HG02623 (cell line): ENCODE results near the gene TINCR.
"Not testable (repeated sequence)": the region's sequence is repeated elsewhere in the genome, so short reads cannot be mapped to it uniquely, and the experiment has no call there.

Source experiments
- ATAC-seq: cut with Tn5 transposase; IDR thresholded peaks from one replicate; pipeline ENCODE4 v1.9.1; 2021; ENCODE audit warnings: moderate library complexity; ENCODE audit not compliant: unreplicated experiment

Gene TINCR

DNA sequence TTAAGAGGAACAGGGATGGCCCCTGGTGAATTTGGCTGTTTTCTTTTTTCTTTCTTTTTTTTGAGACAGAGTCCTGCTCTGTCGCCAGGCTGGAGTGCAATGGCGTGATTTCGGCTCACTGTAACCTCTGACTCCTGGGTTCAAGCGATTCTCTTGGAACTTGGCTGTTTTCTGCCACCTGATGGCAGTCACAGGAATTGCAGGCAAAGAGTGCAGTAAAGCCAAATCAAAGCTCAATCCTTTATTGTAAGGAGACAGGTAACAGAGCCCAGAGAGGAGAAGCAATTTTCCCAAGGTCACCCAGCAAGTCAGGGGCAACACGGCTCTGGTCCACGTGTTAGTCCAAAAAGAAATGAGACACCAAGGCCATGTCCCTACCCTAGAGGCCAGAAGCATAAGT, 6.2 kb downstream of the TINCR start:
- ATAC-seq, result no peak

DNA sequence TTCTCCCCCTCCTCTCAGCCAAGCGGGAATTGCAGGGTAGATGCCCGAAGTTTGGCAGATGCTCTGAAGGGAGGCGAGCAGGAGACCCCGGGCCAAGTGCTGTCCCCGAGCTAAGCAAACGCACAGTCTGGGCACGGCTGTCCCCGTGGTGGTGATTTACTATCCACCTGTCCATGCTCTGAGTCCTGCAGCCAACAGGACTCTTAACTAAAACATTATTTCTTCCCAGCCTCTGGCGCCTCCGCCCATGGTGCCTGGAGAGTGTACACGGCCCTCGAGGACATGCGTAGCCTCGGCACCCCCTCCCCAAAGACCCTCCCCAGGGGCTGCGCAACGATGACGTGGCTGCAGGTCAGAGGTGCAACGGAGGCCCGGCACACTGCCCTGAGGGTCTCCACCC, 7.6 kb downstream of the TINCR start:
- no peak for ATAC-seq

DNA sequence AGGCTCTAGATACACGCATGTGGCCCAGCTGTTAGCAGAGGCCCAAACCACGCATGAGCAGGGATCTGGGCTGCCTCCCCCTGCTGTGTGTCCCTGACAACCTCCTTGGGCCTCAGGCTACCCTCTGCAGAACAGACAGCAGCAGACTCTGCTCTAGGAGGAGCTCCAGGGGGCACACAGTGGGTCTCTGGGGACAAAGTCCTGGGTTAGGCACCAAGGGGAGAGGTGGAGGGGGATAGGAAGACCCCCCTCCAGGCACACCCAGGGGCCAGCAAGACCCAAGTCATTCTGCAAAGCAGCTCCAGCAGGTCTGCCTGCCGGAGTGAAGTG, 8.0 kb downstream of the TINCR start:
- ATAC-seq, result no peak

DNA sequence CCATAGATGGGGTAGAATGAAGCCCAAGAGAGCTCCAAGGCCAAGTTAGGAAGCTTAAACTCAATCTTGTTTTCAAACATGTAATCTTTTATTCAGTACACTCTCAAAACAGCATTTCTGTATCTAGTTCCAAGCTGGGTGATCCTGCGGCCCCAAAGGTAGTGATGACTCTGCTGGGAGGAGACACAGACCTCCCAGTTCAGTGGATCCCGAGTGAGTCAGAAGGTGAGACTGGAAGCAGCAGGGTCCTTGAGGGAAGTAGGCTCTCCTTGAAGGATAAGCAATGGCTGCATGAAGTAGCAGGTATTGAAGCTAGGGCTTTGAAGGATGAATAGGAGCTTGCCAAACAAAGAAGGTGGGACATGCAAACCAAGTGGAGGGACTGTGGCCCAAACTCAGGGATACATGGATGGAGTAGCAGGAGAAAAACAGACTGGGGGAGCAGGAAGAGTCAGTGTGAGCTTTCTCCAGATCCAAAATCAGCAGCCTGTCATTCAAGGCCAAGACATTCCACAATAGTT, 9.6 kb downstream of the TINCR start:
- no peak for ATAC-seq

DNA sequence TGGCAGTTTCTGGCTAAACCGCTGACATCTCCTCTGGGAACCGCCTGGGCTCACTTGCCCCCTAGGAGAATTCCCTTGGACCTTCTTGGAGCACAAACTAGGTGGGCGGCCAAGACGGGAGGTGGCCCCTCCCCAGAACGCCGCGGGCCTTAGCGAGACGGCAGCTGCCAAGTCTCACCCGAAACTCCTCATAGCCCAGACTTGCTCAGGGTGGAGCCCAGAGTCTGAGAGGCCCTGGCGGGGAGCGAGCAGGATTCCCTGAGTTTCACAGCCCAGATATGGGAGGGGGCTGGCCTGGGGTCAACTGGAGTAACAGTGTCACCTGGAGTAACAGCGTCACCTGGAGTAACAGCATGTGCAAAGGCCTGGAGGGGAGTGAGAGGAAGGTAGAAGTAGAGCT, 10.1 kb downstream of the TINCR start:
- no peak for ATAC-seq

DNA sequence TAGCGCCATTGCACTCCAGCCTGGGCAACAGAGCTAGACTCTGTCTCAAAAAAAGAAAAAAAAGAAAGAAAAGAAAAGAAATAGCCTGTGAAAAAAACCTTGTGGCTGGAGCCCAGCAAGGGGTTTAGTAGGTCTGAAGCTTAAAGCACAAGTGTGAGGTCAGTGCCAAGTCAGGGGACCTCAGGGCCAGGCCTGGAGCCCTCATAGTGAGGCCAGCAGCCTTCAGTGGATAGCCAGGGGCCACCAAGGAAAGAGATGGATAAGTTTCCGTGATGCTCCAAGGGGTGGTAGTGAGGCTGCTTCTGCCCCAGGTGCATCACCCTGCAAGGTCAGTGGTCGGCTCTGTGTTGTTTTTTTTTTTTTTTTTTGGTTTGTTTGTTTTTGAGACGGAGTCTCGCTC, 12.9 kb downstream of the TINCR start:
- ATAC-seq, result no peak

DNA sequence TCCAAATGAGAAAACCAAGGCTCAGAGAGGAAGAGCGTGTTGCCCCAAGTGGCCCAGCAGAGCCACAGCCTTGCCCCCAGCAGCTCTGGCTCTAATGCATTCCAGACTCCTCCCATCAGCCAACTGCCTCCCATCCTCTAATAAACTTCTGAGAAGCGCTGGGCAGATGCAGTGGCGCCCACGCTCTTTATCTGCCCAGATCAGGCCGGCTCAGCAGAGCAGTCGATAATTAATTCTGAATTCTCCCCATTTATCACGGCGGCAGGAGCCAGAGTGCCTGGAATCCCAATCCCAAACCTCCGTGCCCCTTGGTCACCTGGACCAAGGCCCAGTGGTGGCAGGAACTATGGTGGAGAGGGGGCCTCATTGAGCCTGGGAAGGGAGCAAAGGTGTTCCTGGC, 13.9 kb downstream of the TINCR start:
- no peak for ATAC-seq

DNA sequence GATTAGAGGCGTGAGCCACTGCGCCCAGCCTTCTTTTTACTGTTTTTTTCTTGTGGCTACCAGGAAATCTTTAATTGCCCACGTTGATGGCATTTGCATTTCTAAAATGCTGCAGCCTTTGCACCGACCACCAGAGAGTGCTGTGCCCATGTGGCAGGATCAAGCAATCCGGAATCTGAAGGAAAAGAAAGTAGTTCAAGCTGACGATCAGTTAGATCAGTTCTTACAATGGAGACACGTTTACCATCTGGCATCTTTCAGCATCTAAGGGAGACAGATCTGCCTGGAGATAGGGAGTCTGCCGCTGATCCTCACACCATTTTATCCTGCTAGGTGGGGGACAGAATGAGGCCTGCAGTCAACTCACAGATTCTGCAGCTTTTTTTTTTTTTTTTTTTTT, 19.9 kb downstream of the TINCR start:
- ATAC-seq, result no peak

DNA sequence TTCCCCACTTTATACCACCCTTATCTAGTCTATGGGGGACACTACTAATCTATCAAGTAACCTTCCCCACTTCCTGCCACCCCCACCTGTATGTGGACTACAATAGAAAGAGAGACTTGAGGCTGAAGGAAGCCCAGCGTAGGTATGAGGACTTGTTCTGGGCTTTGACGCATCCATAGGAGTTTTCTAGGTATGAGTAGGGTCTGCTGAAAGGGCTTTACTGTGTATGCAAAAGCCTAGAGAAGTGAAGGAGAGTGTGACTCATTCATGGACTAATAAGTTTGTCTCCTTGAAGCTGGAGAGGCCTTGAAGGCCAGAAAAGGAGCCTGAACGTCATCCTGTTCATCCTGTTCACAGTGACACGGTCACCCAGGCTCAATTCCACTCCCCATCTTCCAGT, 21.8 kb downstream of the TINCR start:
- no peak for ATAC-seq

DNA sequence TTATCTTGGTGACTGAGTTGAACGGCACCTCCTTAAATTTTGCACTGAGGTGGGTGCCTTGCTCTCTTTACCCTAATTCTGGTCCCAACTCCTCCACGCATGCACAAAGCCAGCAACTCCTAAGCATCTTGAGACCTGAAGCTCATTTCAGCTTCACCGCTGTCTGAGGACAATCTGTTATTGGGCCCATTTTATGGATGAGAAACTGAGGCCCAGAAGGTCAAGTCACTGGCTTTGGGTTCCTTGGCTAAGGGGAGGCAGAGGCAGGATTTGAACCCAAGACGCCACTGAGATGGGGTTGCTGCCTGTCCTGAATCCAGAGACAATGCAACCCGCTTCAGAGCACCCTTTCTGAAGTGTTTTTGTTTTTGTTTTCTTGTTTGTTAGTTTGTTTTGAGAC, 22.7 kb downstream of the TINCR start:
- ATAC-seq, result no peak

DNA sequence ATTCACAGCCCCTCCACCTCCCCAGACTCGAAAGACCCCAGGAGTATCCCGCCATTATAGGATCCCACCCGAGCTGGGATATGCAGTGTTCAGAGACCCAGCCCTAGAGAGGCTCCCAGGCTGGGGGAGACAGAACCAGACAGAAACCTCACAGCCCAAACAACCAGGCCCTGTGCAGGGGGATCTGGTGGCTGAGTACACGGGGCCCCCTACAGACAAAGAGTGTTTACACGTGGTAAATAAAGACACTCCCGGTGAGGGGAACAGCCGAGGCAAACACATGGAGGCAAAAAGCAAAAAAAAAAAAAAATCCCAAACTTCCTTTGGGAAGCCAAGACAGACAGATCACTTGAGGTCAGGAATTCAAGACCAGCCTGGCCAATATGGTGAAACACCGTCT, 25.1 kb downstream of the TINCR start:
- ATAC-seq, result no peak

DNA sequence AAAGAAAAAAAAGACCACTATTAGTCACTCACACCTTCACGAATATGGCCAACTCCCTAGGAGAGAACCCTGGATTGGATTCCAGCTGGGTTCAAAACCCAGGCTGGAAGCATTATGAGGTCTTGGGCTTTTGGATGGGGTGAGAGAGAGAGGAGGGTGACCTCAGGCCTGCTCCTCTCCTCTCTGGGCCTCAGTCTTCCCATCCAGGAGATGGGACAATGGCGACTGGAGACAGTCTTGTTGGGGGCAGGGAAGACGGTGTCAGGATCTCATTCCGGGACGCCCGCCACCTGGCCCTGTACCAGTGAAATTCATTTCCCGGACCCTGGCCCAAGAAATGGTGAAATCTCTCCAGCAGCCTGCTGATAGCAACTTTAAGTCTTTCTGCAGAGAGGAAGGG, 26.3 kb downstream of the TINCR start:
- no peak for ATAC-seq

DNA sequence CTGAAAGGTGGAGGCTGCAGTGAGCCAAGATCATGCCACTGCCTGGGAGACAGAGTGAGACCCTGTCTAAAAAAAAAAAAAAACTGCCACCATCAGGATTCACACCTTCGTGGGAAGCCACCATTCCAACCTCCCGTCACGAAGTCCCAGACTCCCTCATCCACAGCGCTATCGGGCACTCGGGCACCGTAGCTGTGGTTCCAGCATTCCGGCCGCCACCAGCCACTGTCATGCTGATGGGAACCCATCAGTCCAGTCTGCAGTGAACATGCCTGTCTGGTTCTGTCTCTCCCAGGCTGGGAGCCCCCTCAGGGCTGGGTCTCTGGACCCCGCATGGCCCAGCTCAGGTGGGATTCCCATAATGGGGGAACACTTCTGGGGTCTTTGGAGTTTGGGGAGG, 27.5 kb downstream of the TINCR start:
- no peak for ATAC-seq

DNA sequence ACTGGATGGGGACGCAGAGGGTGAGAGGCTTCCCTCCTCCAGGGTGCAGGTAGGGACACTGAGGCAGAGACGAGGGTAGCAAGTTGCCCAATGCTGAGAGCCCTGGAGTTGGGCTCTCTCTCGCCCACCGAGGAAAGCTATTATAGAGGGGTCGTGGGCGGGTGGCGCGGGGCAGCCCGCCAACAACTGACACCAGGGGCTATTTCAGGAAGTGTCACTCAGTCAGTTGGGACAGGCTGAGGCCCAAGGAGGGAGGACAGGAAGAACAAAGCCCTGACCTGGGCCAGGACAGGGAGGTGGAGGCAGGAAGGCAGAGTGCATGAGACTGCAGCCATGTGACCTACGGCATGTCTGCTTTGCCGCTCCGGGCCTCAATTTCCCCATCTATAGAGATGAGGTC, 29.9 kb downstream of the TINCR start:
- ATAC-seq, result no peak

DNA sequence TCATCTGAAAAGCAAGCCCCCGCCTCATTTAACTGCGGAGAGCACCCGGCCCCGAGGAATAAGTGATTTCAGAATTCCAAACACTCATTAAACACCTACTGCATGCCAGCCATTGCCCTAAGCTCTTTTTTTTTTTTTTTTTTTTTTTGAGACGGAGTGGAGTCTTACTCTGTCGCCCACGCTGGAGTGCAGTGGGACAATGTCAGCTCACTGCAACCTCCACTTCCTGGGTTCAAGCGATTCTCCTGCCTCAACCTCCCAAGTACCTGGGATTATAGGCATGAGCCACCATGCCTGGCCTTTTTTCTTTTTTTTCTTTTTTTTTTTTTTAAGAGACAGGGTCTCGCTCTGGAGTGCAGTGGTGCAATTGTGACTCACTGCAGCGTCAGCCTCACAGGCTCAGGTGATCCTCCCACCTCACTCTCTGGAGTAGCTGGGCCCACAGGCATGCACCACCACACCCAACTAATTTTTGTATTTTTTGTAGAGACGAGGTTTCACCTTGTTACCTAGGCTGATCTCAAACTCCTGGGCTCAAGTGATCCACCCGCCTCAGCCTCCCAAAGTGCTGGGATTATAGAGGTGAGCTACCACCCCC, 30.7 kb downstream of the TINCR start:
- ATAC-seq, result not testable (repeated sequence)

DNA sequence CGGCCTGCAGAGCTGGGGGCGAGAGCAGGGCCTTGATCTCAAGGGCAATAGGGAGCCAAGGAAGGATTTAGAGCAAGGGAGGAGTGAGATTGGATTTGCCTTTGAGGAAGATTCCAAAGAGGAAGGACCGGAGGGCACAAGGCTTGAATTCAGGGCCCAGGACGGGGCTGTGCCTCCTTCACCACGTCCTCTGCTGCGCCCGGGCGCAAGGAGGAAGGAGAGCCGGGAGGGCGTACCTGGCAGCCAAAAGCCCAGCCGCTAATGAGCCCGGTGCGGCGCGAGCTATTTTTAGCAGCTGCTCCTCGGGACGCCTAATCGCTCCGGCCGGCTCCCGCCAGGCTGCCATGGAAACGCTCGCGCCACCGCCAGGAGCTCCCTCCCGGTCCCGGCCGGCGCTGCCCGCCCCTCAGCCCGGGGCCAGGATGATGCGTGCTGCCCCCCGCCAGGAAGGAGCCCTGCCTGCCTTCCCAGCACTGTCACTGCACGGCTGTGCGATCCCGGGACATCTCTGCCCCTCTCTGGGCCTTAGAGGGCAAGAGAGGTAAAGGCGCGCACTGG, 31.3 kb downstream of the TINCR start:
- no peak for ATAC-seq

DNA sequence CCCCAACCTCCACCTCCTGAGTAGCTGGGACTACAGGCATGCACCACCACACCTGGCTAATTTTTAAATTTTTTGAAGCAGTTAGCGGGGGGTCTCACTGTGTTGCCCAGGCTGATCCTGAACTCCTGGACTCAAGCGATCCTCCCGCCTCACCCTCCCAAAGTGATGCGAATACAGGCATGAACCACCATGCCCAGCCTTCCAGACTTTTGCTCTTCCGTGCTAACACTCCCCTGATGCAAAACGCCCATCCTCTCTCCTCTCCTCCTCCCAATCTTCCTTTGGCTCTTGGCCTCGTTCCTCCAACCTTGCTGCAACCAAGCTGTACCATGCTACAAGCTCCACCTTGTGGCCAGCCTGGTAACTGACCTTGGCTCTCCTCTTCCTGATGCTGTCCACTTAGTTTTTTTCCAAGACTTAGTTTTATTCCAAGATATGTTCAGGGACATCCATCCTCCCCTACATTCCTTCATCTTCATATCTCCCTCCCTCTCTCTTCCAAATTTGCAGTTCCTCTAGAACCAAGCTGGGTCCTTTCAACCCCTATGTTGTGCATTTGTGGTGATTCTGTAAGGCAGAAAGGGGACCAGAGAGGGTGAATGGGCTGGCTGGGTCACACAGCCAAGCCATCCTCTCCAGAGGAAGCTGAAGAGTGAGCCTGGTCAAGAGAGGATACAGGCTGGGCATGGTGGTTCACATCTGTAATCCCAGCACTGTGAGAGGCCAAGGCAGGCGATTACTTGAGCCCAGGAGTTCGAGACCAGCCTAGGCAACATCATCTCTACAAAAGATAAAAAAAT, 32.8 kb downstream of the TINCR start:
- no peak for ATAC-seq

DNA sequence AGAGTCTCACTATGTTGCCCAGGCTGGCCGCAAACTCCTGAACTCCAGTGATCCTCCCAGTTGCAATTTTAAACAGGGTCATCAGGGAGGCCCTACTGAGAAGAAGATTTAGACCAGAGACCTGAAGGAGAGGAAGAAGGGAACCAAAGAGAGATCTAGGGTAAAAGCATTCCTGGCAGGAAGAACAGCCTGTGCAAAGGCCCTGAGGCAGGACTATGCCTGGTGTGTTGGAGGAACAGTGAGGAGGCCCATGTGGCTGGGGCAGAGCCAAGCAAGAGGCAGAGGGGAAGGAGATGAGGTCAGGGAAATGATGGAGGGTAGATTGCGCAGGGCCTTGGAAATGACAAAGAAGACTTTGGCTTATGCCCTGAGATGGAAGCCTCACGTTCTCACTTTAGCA, 34.5 kb downstream of the TINCR start:
- no peak for ATAC-seq

DNA sequence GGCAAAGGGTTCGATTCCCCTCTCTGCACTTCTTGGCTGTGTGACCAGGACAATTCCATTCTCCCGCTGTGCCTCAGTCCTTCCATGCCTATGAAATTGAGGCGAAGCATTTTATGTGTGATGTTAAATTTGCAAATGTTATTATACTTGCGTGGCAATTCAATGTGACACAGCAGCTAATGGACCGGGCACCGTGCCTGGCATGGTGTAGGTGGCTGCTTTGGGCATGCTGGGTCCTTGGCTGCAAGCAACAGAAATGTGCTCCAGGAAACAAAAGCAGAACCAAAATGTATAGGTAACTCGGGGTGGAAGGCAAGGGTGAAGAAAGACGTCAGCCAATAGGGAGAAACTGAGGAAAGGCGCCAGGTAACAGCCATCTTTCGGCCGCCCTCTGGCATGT, 37.1 kb downstream of the TINCR start:
- ATAC-seq, result no peak

DNA sequence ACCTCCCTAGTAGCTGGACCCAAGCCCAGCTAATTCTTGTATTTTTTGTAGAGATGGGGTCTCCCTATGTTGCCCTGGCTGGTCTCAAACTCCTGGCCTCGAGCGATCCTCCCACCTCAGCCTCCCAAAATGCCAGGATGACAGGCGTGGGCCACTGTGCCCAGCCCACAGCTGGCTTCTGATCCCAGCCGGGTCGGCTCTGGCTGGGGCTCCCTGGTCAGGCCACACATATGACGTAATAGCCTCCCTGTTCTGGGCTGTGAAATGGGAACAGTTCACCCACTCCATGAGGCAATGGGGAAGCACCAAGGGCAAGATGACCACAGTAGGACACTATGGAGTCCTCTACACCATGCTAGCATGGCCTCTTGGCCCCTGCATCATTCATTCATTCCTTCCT, 41.1 kb downstream of the TINCR start:
- ATAC-seq, result no peak

DNA sequence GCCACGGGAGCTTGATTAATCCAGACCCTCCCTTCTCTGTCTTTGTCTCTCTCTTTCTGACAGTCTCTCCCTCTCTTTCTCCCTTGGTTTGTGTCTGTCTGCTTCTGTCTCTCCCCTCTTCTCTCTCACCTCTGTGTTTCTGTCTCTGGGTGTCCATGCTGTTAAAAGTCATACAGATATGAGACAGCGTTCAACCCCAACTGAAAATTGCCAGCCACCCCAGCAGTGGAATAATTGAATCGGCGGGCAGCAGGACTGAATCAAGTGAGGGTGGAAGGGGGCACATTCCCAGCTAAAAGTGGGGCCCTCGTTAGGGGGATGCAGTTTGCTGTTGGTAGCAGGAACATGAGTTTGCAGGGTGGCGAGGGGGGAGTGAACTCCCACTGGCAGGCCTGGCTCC, 43.7 kb downstream of the TINCR start:
- ATAC-seq, result no peak

DNA sequence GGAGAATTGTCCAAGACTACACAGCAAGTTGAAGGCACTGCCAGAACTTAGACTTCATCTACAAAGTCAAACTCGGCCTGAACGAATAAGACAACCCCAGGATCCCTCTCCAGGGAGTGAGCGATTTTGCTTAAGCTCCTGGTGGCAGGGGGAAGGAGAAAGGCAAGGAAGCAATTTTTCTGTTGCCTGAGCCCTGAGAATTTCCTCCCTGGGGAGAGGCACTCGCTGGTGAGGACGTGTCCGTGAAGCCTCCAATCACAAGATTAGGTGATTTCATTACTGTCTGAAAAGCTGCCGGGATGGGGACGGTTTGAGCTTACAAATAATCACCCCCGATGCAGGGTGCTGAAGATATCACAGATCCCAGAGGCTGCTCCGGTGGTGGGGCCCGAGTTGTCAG, 45.6 kb downstream of the TINCR start:
- ATAC-seq, result no peak

DNA sequence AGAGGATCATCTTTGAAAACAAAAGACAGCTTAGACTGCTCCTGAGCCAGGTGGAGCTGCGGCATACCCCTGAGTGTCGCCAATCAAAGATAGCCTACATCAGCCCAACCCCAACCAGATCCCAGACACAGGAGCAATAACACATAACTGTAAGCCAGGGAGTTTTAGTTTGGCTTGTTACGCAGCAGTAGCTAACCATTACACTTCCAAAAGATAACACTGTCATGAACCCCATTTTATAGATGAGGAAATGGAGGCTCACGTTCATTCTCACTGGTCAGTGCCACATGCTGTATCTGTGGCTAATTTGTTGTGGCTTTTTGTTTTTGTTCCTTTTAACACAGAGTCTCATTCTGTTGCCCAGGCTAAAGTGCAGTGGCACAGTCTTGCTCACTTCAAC, 47.3 kb downstream of the TINCR start:
- no peak for ATAC-seq
